ENCODE measurements around the gene NUF2. TPM values are rescaled to one million over a fixed set of nuclear protein-coding genes. Genes with fewer than 3 reads are reported as not detected.

Gene NUF2
- total RNA-seq, 1 donor from 2014 or later, result 1.3 TPM

DNA sequence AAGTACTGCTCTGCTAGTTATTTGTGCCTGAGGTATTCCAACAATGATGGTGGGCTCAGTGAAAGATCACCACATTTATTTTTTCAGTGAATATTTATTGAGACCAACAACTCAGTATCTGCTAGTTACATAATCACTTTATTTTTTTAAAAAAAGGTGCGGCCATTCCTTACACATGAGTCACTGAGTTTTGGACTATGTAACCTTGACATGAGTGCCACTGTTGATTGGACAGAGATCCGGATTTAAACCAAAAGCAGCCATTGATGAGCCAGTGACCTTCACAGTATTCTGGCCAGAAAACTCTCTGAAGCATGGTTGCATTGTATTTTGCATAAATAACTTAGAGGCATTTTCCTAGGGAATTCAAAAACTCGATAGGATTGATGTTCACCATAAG is 79.5 kb downstream of the NUF2 start:
- DNase-seq (ENCODE audit: low spot score), result no peak

Other genes with a start within 250 kb of the NUF2 start
- 80.9 TPM for gene RGS5, start 119.0 kb upstream of the NUF2 start, total RNA-seq